IPS-NIHi7 (cell line): Measurements from ENCODE around the gene ANGPTL2.
A peak's percentile ranks its signal among the peaks of the same experiment; 100 is the strongest.

Experiments used
- DNase-seq: peaks from one replicate; pipeline ENCODE4 v3.0.0; 2012; ENCODE audit warnings: mixed read lengths; ENCODE audit errors: extremely low spot score

ANGPTL2 gene

DNA sequence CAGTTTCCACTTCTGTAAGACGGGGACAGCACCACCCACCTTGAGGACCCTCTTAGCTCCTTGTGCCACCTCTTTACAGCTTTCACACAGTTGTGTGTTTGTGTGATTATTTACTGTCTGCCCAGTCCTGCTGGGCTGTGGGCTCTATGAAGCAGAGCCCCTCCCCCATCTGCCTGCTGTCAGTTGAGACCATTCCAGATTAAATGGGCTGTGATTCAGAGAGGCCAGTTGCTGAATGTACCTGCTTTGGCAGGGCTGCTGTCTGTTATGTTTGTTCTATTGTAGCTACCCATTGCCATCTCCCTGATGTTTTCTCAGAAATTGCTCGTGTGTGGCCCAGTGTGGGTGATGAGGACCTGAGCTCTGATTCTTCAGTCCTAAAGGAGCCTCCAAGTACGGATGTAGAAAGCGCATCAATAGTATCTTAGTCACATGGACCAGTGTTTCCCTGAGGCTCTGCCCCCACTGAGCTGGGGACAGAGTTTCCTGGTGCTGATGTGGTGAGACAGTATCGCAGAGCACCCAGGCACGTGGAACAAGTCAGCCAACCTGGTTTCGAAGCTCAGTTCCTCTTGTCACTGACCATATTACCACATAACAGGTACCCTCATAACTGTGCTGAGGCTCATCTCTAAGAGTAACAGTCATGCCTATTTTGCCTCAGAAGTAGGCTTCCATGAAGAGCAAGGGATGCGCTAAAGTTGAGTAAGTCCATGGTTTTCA, 3.7 kb downstream of the ANGPTL2 start:
- no peak for DNase-seq

GRCh38 chr9:127117801-127118200, 4.6 kb downstream of the ANGPTL2 start:
- DNase-seq, result no peak

GRCh38 chr9:127116957-127117356, 5.5 kb downstream of the ANGPTL2 start:
- no peak for DNase-seq

- no peak for DNase-seq
Observed at GRCh38 chr9:127116088-127116726, 6.2 kb downstream of the ANGPTL2 start.

GRCh38 chr9:127114606-127115005, 7.8 kb downstream of the ANGPTL2 start:
- DNase-seq, result no peak

DNA sequence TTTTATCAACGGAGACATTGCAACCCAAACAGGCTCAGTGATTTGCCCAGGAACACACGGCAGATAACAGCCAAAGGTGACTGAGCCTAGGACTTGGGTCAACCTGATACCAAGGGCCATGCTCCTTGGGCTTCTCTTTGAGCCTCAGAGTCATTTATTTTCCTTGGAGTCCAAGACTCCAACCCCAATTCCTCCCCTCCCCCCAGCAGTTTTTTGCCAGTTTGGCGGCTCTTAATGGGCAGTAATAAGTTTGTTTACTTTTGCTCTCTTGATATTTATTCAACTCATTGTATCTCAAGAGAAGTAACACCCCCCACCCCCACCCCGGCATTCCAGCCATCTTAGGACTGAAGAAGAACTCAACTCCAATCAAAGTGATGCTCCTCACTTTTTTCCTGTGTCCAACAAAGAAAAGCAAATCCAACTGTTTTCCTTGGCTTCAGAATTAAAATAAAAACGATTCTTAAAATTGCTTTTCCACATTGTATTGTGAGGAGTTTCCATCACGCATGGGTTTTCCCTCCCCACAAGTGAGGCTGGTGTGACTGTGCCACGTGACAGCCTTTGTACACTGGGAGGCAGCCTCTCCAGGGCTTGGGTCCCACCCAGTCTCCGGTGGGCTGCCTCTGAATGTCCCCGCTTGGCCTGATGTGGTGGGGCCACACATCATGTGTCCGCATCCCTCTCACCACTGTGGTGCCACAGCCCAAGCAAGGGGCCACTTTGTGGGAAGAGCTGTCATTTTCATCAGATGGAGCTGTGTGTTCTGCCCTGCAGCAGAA, 9.1 kb downstream of the ANGPTL2 start:
- no peak for DNase-seq

GRCh38 chr9:127112735-127113161, 9.7 kb downstream of the ANGPTL2 start:
- no peak for DNase-seq

GRCh38 chr9:127112056-127112455, 10.4 kb downstream of the ANGPTL2 start:
- DNase-seq, result peak; percentile 97

DNA sequence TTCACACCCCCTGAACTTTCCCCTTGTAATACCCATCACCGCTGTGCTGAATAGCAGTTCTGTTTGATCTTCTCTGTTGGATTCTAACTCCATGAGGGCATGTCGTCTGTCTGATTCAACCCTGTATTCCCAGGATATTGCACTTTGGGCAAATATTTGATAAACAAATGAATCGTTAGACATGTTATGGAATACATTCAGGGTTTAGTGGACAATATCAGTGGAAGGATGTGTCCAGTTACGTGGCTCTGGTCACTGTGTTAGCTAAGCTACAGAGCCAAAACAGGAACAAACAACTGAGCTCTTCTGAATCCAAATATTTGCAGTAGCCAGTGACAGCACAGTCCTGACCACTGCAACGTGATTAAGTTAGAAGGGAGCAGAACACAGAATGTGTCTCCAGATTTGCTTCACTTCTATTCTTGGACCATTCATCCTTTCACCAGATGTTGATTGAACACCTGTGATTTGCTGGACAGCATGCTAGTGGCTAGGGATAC, 13.2 kb downstream of the ANGPTL2 start:
- DNase-seq, result no peak

- DNase-seq, result no peak
Observed at GRCh38 chr9:127107929-127108876, 14.2 kb downstream of the ANGPTL2 start.

GRCh38 chr9:127107171-127107928, 15.1 kb downstream of the ANGPTL2 start:
- no peak for DNase-seq

DNA sequence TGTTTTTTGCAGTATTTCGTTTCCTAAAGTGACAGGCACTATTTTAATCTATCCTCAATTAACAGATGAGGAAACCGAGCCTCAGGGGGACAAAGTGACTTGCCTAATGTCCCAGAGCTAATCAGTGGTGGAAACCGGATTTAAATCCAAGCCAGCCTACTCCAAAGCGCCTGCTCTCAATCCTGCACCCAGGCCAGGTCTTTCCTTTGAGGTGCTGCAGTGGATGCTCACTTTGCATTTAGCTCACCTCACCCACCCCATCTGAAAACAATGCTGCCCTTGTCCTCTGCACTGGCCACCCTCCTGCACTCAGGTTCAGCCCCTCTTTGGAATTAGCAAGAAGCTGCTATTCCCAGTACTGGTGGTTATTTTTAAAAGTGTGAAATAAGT, 16.0 kb downstream of the ANGPTL2 start:
- no peak for DNase-seq

DNA sequence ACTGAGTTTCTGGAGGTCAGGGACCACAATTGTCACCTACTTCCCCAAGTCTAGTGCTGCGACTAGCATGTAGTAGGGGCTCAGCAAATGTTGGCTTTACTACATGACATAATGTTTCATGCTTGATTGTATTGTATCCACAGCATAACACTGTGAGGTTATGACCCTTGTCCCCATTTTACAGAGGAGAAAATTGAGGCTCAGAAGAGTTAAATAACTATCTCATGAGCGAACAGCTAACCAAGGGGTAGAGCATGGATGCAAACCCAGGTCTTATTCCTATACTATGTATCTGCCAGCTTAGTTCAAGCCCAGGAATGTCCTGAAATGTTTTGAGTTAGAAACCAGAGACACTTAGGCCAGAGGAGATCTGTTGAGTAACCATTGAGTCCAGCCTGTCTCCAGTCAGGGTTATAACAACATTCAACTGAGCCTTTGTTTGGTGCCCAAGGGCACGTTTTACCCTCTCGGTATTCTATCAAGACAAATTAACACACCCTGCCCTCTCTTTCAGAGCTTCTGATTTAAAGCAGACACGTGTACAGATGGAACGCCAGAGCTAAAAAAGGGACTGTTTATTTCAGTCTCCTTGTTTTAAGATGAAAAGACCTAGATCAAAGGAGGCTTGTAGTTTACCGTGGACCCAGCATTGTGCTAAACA, 16.5 kb downstream of the ANGPTL2 start:
- DNase-seq, result no peak

DNA sequence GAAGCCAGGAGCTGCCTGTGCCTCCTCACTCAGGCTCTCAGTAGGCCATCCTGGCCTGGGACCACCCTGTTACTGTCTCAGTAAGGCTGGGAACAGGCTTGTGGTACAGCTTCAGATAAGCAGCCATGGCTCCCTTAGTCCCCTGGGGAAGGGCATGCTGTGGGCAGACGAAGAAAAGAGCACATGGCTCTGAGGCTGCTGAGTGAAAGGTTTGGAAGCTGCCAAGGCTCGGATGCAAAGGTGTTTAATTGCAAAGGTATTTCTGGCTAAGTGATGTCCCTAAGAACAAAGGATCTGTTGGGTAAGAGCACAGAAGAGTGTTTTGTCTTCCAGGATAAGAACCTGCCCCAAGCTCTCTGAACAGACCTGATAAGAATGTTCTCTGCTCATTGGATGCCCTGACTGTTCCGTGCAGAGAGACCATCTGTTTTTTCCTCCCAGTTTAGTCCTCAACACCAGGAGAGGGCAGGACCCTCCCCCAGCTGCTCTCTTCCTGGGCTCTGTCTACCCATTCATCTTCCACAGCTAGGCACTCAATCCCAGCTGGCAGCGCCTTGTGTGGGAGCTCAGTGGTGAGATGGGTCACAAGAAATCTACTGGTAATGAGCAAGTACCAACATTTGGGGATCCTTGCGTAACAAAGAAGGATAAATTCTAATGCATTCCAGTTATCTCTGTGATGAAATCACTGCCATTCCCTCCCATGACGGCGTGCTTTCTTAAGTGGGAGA, 17.7 kb downstream of the ANGPTL2 start:
- DNase-seq, result no peak

GRCh38 chr9:127102788-127103187, 19.6 kb downstream of the ANGPTL2 start:
- no peak for DNase-seq

DNA sequence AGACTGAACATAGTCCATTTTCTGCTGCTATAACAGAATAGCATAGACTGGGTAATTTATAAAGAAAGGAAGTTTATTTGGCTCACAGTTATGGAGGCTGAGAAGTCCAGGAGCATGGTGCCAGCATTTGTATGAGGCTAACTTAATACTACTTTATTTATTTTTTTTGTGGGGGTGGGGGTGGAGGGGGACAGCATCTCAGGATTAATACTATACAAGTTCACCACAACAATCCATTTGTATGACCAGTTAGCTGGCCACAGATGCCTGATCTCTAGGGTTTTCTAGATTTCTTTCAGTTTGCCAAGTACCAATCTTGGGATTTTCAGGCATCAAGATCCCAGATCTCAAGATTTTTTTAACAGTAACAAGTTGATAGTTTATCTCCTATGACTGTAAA, 20.3 kb downstream of the ANGPTL2 start:
- no peak for DNase-seq

- no peak for DNase-seq
Observed at GRCh38 chr9:127099664-127100063, 22.8 kb downstream of the ANGPTL2 start.

- DNase-seq, result no peak
Observed at GRCh38 chr9:127098916-127099553, 23.4 kb downstream of the ANGPTL2 start.

DNA sequence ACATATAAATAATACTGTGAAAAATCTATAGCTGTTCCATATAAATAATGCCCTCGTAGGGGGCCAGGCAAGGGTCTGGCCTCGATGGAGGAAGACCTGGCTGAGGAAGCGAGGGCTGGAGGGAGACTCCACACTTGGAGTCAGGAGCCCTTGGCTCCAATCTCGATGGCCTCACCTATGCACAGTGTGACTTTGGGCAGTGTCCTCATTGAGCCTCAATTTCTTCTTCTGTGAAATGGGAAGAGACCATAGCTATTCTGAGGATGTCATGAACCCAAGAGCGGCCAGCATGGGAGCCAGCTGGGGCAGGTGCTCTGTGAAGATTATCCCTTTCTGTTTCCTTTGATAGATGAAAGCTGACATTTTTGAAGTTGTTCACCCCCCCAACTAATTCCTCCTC, 24.8 kb downstream of the ANGPTL2 start:
- DNase-seq, result no peak
